Left colon (tissue), 2 donors: ENCODE measurements around the gene BST2. TPM values are rescaled to one million over a fixed set of nuclear protein-coding genes. Genes with fewer than 3 reads are reported as not detected.

Experiments used
- ATAC-seq: fragments of 200-7000 bp; cut with Tn5 transposase; one replicate; pipeline ENCODE4 v1.9.1; 2020; ENCODE audit warnings: mild to moderate bottlenecking, moderate library complexity
- DNase-seq, 2 donors: peaks; one replicate each; pipeline ENCODE4 v3.0.0-alpha.2; 2020
- intact Hi-C, 2 donors: fragments of 100-400 bp; cut with DNase I in 1 of 2; cut with micrococcal nuclease in 1 of 2; formaldehyde crosslinking; loops; one replicate each; pipeline versions ENCODE4 v1.11.2 to v1.14.0; 2022; cut with DNase I, micrococcal nuclease
- total RNA-seq, 2 donors: library from RNA; stranded (reverse); fragmentation: NEBNext Ultra II Directional; extraction: Animal tissue kit (Norgen Biotek cat#: 25700); gene quantifications; one replicate each; pipeline ENCODE4 v1.2.1, GENCODE V29; 2021
- donor health status: DM: no; HTN: no; CAD: no.
- donor health status: DM: yes; HTN: yes; CAD: no.

Gene BST2
- total RNA-seq, 2 donors from 2014 or later, result 14.8 to 27.5 TPM

DNA sequence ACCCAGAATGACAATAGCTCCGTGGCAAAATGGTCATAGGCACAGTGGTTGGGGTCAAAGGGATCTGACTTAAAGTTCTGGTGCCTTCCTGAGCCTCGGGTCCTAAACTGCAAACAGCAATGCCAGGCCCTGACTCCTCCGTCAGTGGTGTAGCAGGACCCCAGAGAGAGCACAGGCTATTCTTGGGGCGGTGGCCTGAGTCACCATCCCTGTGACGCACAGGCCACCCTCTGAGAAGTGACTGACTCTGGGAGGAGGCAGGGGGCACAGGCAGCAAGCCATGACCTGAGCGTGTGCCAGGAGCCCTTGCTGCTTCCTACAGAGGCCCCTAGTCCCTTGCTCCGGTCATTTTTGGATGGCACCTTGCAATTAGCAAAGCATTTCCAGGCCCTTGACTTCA is 47.0 kb downstream of the BST2 start:
- DNase-seq (no peak), ATAC-seq (no peak)
- intact Hi-C loops, result no loop called here

DNA sequence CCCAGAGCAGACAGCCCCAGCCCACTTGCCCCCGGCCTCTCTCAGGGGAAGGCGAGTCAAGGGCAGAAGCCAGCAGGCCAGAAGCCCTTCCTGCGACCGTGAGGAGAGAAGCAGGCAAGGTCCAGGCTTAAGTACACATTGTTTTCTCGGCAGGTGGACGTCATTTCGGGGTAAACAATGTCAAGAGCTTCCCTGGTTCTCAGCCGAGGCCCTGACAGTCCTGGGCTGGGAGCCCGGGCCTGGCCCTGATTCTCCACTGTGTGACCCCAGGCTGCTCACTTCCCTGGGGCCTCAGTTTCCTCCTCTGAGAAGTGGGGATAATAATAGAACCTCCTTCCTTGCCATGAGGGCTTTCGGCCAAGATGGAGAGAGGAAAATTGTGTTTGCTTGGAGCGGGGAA is 47.7 kb downstream of the BST2 start:
- intact Hi-C loops, result no loop called here
- no peak for ATAC-seq
- DNase-seq, result no peak

GRCh38 chr19:17357078-17357666 is 48.3 kb downstream of the BST2 start:
- intact Hi-C loops, result no loop called here
- DNase-seq (no peak), ATAC-seq (no peak)

DNA sequence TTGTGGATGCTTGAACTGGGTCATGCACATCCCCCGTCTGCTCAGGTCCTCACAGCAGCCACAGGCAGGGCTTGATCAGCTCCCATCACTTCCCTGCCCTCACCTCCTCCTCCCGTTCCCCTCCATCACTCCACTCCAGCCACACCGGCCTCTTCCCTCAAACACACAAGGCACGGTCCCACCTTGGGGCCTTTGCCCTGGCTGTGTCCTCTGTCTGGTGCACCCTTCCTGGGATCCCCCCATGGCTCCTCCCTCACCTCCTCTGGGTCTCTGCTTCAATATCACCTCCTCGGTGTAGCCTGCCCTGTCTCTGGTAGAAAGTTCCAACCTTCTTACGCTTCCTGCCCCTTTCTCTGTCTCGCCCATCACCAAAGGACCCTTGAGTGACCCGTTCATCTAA is 52.0 kb downstream of the BST2 start:
- ATAC-seq, result no peak
- no peak for DNase-seq
- intact Hi-C loops, result no loop called here

Other genes starting within 250 kb of the BST2 start
- 10 to 100 TPM; 22.0 to 25.6 TPM for gene USE1, start 190.3 kb downstream of the BST2 start, total RNA-seq
- gene OCEL1, start 179.4 kb downstream of the BST2 start, total RNA-seq, result 10 to 100 TPM; 44.7 to 64.5 TPM
- 100 to 1,000 TPM; 151 to 181 TPM for gene NR2F6, start 159.7 kb downstream of the BST2 start, total RNA-seq
- gene USHBP1, start 140.9 kb downstream of the BST2 start, total RNA-seq, result 1 to 10 TPM in 1 of 2 donors, under 1 TPM in 1; 0.67 to 2.3 TPM
- gene BABAM1, start 138.2 kb downstream of the BST2 start, total RNA-seq, result 10 to 100 TPM; 63.5 to 70.3 TPM
- gene ANKLE1, start 123.7 kb downstream of the BST2 start, total RNA-seq, result under 1 TPM; 0.22 to 0.67 TPM
- 1 to 10 TPM; 5.6 to 6.0 TPM for gene ABHD8, start 102.2 kb downstream of the BST2 start, total RNA-seq
- gene MRPL34, start 99.8 kb downstream of the BST2 start, total RNA-seq, result 100 to 1,000 TPM; 142 to 165 TPM
- gene DDA1, start 96.1 kb downstream of the BST2 start, total RNA-seq, result 10 to 100 TPM; 47.7 to 49.2 TPM
- 10 to 100 TPM in 1 of 2 donors, 1 to 10 TPM in 1; 8.4 to 10.8 TPM for gene ANO8, start 70.8 kb downstream of the BST2 start, total RNA-seq
- 10 to 100 TPM; 17.8 to 21.9 TPM for gene GTPBP3, start 68.1 kb downstream of the BST2 start, total RNA-seq
- 10 to 100 TPM; 38.2 to 42.1 TPM for gene PLVAP, start 28.3 kb downstream of the BST2 start, total RNA-seq
- under 1 TPM; 0.40 to 0.50 TPM for gene CCDC194, start 11.4 kb downstream of the BST2 start, total RNA-seq
- gene MVB12A, start 14.4 kb upstream of the BST2 start, total RNA-seq, result 10 to 100 TPM; 54.4 to 60.7 TPM
- gene TMEM221, start 43.0 kb upstream of the BST2 start, total RNA-seq, result under 1 TPM in 1 of 2 donors, not detected in 1; 0.18 TPM
- not detected for gene NXNL1, start 55.3 kb upstream of the BST2 start, total RNA-seq
- gene SLC27A1, start 64.9 kb upstream of the BST2 start, total RNA-seq, result 1 to 10 TPM; 4.8 to 7.1 TPM
- 100 to 1,000 TPM in 1 of 2 donors, 10 to 100 TPM in 1; 89.8 to 100 TPM for gene PGLS, start 106.0 kb upstream of the BST2 start, total RNA-seq
- gene COLGALT1, start 150.0 kb upstream of the BST2 start, total RNA-seq, result 10 to 100 TPM; 48.3 to 53.3 TPM